Heart left ventricle (tissue), 16 donors: ENCODE results near the gene HGFAC. TPM values are rescaled to one million over a fixed set of nuclear protein-coding genes. Genes with fewer than 3 reads are reported as not detected.

Experiments
- ATAC-seq, 4 donors: fragments of 200-7000 bp; cut with Tn5 transposase; one replicate each; pipeline ENCODE4 v1.9.1; 2020 to 2022; ENCODE audit warnings: moderate library complexity in 4 of 4, mild to moderate bottlenecking in 3 of 4, moderate number of reproducible peaks in 1 of 4
- DNase-seq, 5 donors: peaks; one replicate each; pipeline ENCODE4 v3.0.0-alpha.2; 2020
- H3K27ac ChIP-seq, 12 donors: fragments of 200-600 bp; sonication (generic) in 4 of 12; one replicate each; pipeline versions ENCODE4 v1.5.0 to v1.8.0; 2016 to 2022; ENCODE audit warnings: mild to moderate bottlenecking in 2 of 12
- H3K27me3 ChIP-seq, 9 donors: fragments of 200-600 bp; sonication (generic) in 2 of 9; one replicate each; pipeline versions ENCODE4 v1.5.1 to v1.8.0; 2016 to 2022; ENCODE audit warnings: mild to moderate bottlenecking in 3 of 9
- H3K36me3 ChIP-seq, 9 donors: fragments of 200-600 bp; sonication (generic) in 2 of 9; one replicate each; pipeline versions ENCODE4 v1.5.0 to v1.8.0; 2018 to 2022; ENCODE audit warnings: mild to moderate bottlenecking in 2 of 9
- H3K4me1 ChIP-seq, 12 donors: fragments of 200-600 bp; sonication (generic) in 4 of 12; one replicate each; pipeline versions ENCODE4 v1.5.0 to v1.8.0; 2016 to 2022; ENCODE audit warnings: mild to moderate bottlenecking in 3 of 12
- H3K4me3 ChIP-seq, 12 donors: fragments of 200-600 bp; sonication (generic) in 4 of 12; one replicate each; pipeline versions ENCODE4 v1.5.0 to v1.8.0; 2017 to 2022; ENCODE audit warnings: mild to moderate bottlenecking in 9 of 12, moderate library complexity in 4 of 12
- H3K9me3 ChIP-seq, 12 donors: fragments of 200-600 bp; sonication (generic) in 4 of 12; one replicate each; pipeline versions ENCODE4 v1.5.0 to v1.8.0; 2016 to 2022; ENCODE audit warnings: mild to moderate bottlenecking in 1 of 12
- POLR2A ChIP-seq, 2 donors: fragments of 450-650 bp; IDR thresholded peaks; one replicate each; pipeline ENCODE4 v1.6.1; 2017; ENCODE audit warnings: antibody characterized with exemption in 2 of 2, mild to moderate bottlenecking in 2 of 2, moderate library complexity in 2 of 2
- WGBS, 4 donors: extraction: QIAGEN DNeasy Blood & Tissue Kit in 2 of 4; methylation state at CpG; one replicate each; pipeline versions ENCODE4 v1.1.5 to v1.1.7; 2013 to 2018; 5-methylcytosine and 5-hydroxymethylcytosine counted together
- intact Hi-C, 10 donors: fragments of 100-400 bp; cut with DNase I; formaldehyde crosslinking; loops; one replicate each; pipeline versions ENCODE4 v1.11.1 to v1.14.2; 2022
- polyA plus RNA-seq, 2 donors: library from polyadenylated mRNA; stranded (reverse); fragments of 200-250 nt; gene quantifications; one replicate each; pipeline ENCODE4 v1.2.3, GENCODE V29; 2013
- total RNA-seq, 9 donors: library from RNA; depleted of rRNA in 2 of 9; stranded (reverse); fragments of >200 nt in 2 of 9; fragmentation: NEBNext Ultra II Directional in 3 of 9; extraction: Animal tissue kit (Norgen Biotek cat#: 25700) in 3 of 9; gene quantifications; one replicate each; pipeline versions ENCODE4 v1.1.0 to v1.2.4, GENCODE V29; 2016 to 2023
- TF ChIP-seq, protein P1 (sequence below), 12 donors: fragments of 200-600 bp; sonication (generic) in 4 of 12; IDR thresholded peaks; one replicate each; pipeline versions ENCODE4 v1.5.0 to v1.8.0; 2018 to 2022; ENCODE audit warnings: antibody characterized with exemption in 12 of 12, mild to moderate bottlenecking in 5 of 12
- donor health status: ischemic (EF 13 %, LVEDD 7.1; RV severe dilation, severe dysfunction).
- donor health status: healthy with polysubstance abuse.
- donor health status: DM: no; HTN: yes; CAD: no.
- donor health status: DM: no; HTN: no; CAD: no.
- donor health status: ischemic (EF 25% LVEDD 6.9; RV normal size, moderate dysfunction).
- donor health status: ischemic (EF 25% LVEDD 5.7; RV mildly dilated, moderate dysfunction).
- donor health status: healthy.
- donor health status: DM: yes; HTN: yes; CAD: no.
- donor health status: ischemic (EF 35%, LVEDD 5.7; RV mildly dilated, moderate dysfunction).
- donor health status: nonischemic (EF 11% LVEDD 7.7; RV severe dilation, severe dysfunction).
- donor health status: DM: yes; HTN: yes; CAD: no.
- donor health status: PGD.
- donor health status: ischemic (EF 29% LVEDD 5.4; RV normal size, mild dysfunction).
- donor health status: nonischemic (EF 23%, LVEDD 6.1; RV moderate dilation, normal function).

Gene HGFAC
- total and polyA plus RNA-seq, 11 donors = 0.11 to 0.73 (median 0.47) TPM; not detected in 4

DNA sequence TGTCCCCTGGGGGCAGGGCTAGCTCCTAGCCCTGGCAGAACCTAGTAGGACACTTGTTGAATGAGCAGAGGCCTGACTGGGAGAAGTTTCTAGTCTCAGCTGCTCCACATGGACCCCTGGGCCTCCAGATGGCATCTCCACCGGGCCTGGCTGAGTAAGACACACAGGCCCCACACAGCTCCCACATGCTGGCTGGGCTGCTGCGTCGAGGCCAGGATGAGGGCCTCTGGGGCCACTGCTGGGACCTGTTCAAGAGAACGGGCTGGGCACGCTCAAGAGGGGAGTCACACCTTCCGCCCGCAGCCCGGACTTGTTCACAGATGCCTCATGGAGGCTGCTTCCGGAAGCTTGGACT, 4.2 kb upstream of the HGFAC start:
- intact Hi-C loops = no loop called here
- H3K9me3 ChIP-seq = no peaks in the 10 kb centered on the region
- ATAC-seq = no peak
- WGBS, 4 donors = 84 to 96% (median 94%) methylated on average over 4 to 9 of the region's 9 CpGs
- no peak overlapping the region for H3K4me3 ChIP-seq
- H3K36me3 ChIP-seq = no peaks in the 10 kb centered on the region
- no peak for TF ChIP-seq POLR2A (IDR thresholded peaks at IDR 0.05)
- TF ChIP-seq, protein P1, sequence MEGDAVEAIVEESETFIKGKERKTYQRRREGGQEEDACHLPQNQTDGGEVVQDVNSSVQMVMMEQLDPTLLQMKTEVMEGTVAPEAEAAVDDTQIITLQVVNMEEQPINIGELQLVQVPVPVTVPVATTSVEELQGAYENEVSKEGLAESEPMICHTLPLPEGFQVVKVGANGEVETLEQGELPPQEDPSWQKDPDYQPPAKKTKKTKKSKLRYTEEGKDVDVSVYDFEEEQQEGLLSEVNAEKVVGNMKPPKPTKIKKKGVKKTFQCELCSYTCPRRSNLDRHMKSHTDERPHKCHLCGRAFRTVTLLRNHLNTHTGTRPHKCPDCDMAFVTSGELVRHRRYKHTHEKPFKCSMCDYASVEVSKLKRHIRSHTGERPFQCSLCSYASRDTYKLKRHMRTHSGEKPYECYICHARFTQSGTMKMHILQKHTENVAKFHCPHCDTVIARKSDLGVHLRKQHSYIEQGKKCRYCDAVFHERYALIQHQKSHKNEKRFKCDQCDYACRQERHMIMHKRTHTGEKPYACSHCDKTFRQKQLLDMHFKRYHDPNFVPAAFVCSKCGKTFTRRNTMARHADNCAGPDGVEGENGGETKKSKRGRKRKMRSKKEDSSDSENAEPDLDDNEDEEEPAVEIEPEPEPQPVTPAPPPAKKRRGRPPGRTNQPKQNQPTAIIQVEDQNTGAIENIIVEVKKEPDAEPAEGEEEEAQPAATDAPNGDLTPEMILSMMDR (IDR thresholded peaks at IDR 0.05) = no peak
- DNase-seq = no peak
- no peaks in the 10 kb centered on the region for H3K27me3 ChIP-seq
- H3K27ac ChIP-seq = no peak overlapping the region
- H3K4me1 ChIP-seq = no peaks in the 10 kb centered on the region

DNA sequence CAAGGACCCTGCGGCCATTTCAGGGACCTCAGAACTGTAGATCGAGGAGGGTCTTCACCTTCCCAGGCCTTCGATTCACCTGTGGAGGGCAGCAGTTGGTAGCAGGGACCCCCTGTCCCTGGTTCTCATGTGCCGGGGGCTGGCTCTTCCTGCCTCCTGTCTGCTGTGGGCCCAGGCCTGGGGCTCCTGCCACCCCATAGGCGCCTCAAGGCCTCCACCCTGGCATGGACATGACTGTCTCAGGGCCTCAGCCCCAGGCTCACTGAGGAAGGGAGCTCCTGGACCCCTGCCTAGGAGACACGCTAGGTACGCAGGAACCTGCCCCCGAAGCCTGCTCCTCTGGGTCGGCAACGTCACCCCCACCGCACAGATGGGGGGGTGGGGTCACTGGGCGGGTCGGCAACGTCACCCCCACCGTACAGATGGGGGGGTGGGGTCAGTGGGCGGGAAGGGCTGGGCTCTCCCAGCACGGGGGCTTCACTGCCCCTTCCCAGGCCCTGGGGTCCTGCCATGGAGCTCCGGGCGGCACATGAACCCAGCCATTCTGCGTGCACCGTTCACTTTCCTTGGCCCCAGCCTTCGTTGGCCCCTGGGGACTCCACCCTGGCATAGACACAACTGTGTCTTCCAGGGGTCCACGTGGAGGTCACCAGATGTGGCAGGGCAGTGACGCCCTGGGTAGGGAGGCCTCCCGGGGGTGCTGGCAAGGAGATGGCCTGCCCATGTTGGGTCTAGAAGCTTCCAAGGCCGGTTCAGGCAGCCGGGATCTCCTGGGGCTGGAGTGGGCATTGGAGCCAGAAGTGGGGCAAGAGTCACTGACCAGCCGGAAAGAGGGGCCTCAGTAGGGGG, 3.5 kb upstream of the HGFAC start:
- Histone ChIP-seq H3K4me3 (no peak overlapping the region), H3K27me3 (no peaks in the 10 kb centered on the region), H3K27ac (no peak overlapping the region), H3K4me1 (peaks cover 0 to 3% (median 0%) of the 10 kb centered on the region in 12 donors), H3K36me3 (no peaks in the 10 kb centered on the region), H3K9me3 (no peaks in the 10 kb centered on the region)
- intact Hi-C loops = no loop called here
- TF ChIP-seq, protein P1 (IDR thresholded peaks at IDR 0.05) = no peak
- no peak for TF ChIP-seq POLR2A (IDR thresholded peaks at IDR 0.05)
- DNase-seq = peak in 1 of 5 donors; percentile 55
- no peak for ATAC-seq
- WGBS, 4 donors = 67 to 86% (median 74%) methylated on average over 17 to 28 of the region's 28 CpGs

DNA sequence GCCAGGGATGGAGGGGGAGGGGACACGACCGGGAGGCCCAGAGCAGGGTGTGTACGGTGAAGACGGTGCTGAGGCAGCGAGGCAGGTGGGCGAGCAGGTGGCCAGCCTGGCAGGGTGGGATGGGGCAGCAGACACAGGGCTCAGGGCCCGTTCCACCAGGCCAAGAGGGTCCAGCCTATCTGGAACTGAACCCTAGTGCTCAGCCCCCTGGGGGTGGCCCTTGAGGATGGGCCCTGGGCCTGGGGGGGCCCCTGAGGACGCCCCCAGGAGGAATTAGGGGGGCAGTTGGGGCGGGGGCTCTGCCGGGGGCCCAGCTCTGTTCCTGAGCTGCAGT, 3.0 kb upstream of the HGFAC start:
- Histone ChIP-seq H3K4me3 (no peak overlapping the region), H3K4me1 (peaks cover 0 to 7% (median 0%) of the 10 kb centered on the region in 12 donors), H3K27me3 (no peaks in the 10 kb centered on the region), H3K36me3 (no peaks in the 10 kb centered on the region), H3K9me3 (no peaks in the 10 kb centered on the region), H3K27ac (no peak overlapping the region)
- WGBS, 4 donors = 75 to 85% (median 79%) methylated on average over 7 to 10 of the region's 10 CpGs
- intact Hi-C loops = no loop called here
- TF ChIP-seq, protein P1 (IDR thresholded peaks at IDR 0.05) = no peak
- TF ChIP-seq POLR2A (IDR thresholded peaks at IDR 0.05) = no peak
- DNase-seq = no peak
- ATAC-seq = no peak

- no peak for DNase-seq
Measured at GRCh38 chr4:3439391-3439790, 2.4 kb upstream of the HGFAC start.

More at GRCh38 chr4:3439391-3439790, 2.4 kb upstream of the HGFAC start:
- intact Hi-C loops = no loop called here
- TF ChIP-seq, protein P1 (IDR thresholded peaks at IDR 0.05) = no peak
- 82 to 98% (median 85%) methylated on average over 8 to 16 of the region's 16 CpGs; no CpG with 5 or more reads in 1 of the 4 donors for WGBS, 4 donors
- Histone ChIP-seq H3K27me3 (no peaks in the 10 kb centered on the region), H3K9me3 (no peaks in the 10 kb centered on the region), H3K36me3 (no peaks in the 10 kb centered on the region), H3K4me1 (peaks cover 0 to 7% (median 0%) of the 10 kb centered on the region in 12 donors), H3K27ac (no peak overlapping the region), H3K4me3 (no peak overlapping the region)
- ATAC-seq = no peak
